ENCODE data around the gene PRKG1.

The PRKG1 gene

GRCh38 chr10:51382181-51382580 lies 307.9 kb downstream of the PRKG1 start:
- Histone ChIP-seq H3K9me3 (replicated peaks in 1 of 2; ENCODE audit: control insufficient read depth in 2 of 2, insufficient read depth in 1 of 2, low read depth in 1 of 2, low read length in 2 of 2) (no peaks in the 10 kb centered on the region), H2AK5ac (ENCODE audit: low read depth, low read length) (no peak overlapping the region), H3K79me1 (ENCODE audit: low read depth, low read length) (no peaks in the 10 kb centered on the region), H3K4ac (ENCODE audit: low read length) (no peak overlapping the region), H3K23ac (ENCODE audit: low read depth, low read length, poor library complexity) (no peak overlapping the region), H2BK120ac (ENCODE audit: low read depth, low read length) (no peak overlapping the region), H3K9ac (ENCODE audit: low read depth, low read length, poor library complexity) (no peak overlapping the region), H3K4me3 (ENCODE audit: low read length in 2 of 2) (no peak overlapping the region), H2AFZ (ENCODE audit: low read length) (no peak overlapping the region), H3K14ac (ENCODE audit: low read length) (no peak overlapping the region), H2BK15ac (ENCODE audit: low read length) (no peak overlapping the region), H3K18ac (ENCODE audit: low read length) (no peak overlapping the region), H4K91ac (ENCODE audit: low read depth, low read length, poor library complexity) (no peak overlapping the region), H4K8ac (ENCODE audit: low read depth, low read length) (no peak overlapping the region), H3K36me3 (replicated peaks in 1 of 2; ENCODE audit: control insufficient read depth in 2 of 2, insufficient read depth in 2 of 2, low read length in 2 of 2) (no peaks in the 10 kb centered on the region), H2BK5ac (ENCODE audit: low read length) (no peak overlapping the region), H3K4me2 (ENCODE audit: insufficient read depth, low read length, poor library complexity, severe bottlenecking) (no peak overlapping the region), H3K27me3 (ENCODE audit: control insufficient read depth in 3 of 3, insufficient read depth in 3 of 3, low read depth in 1 of 3, low read length in 3 of 3) (no peaks in the 10 kb centered on the region), H2BK12ac (ENCODE audit: low read length) (no peak overlapping the region), H3K4me1 (ENCODE audit: control insufficient read depth in 2 of 2, insufficient read depth in 1 of 2, low read depth in 1 of 2, low read length in 2 of 2) (peaks cover 0 to 5% of the 10 kb centered on the region in 2 donors), H3K27ac (replicated peaks; ENCODE audit: low read length) (no peak overlapping the region)
- no CpG with 5 or more reads among the region's 1 CpG for WGBS, 2 donors (ENCODE audit: extremely low coverage in 2 of 2, insufficient read length in 2 of 2, insufficient replicate concordance in 1 of 2)
- no peak for DNase-seq (ENCODE audit: low spot score)

GRCh38 chr10:51384971-51385370 lies 310.7 kb downstream of the PRKG1 start:
- no CpG with 5 or more reads among the region's 3 CpGs for WGBS, 2 donors (ENCODE audit: extremely low coverage in 2 of 2, insufficient read length in 2 of 2, insufficient replicate concordance in 1 of 2)
- Histone ChIP-seq H3K18ac (ENCODE audit: low read length) (no peak overlapping the region), H2BK12ac (ENCODE audit: low read length) (no peak overlapping the region), H2BK120ac (ENCODE audit: low read depth, low read length) (no peak overlapping the region), H3K27me3 (ENCODE audit: control insufficient read depth in 3 of 3, insufficient read depth in 3 of 3, low read depth in 1 of 3, low read length in 3 of 3) (no peaks in the 10 kb centered on the region), H3K23ac (ENCODE audit: low read depth, low read length, poor library complexity) (no peak overlapping the region), H3K79me1 (ENCODE audit: low read depth, low read length) (no peaks in the 10 kb centered on the region), H3K4me2 (ENCODE audit: insufficient read depth, low read length, poor library complexity, severe bottlenecking) (no peak overlapping the region), H3K4me3 (ENCODE audit: low read length in 2 of 2) (no peak overlapping the region), H2AK5ac (ENCODE audit: low read depth, low read length) (no peak overlapping the region), H3K4me1 (ENCODE audit: control insufficient read depth in 2 of 2, insufficient read depth in 1 of 2, low read depth in 1 of 2, low read length in 2 of 2) (no peaks in the 10 kb centered on the region), H3K9ac (ENCODE audit: low read depth, low read length, poor library complexity) (no peak overlapping the region), H3K4ac (ENCODE audit: low read length) (no peak overlapping the region), H3K36me3 (replicated peaks in 1 of 2; ENCODE audit: control insufficient read depth in 2 of 2, insufficient read depth in 2 of 2, low read length in 2 of 2) (no peaks in the 10 kb centered on the region), H2AFZ (ENCODE audit: low read length) (no peak overlapping the region), H4K8ac (ENCODE audit: low read depth, low read length) (no peak overlapping the region), H3K27ac (replicated peaks; ENCODE audit: low read length) (no peak overlapping the region), H3K14ac (ENCODE audit: low read length) (no peak overlapping the region), H4K91ac (ENCODE audit: low read depth, low read length, poor library complexity) (no peak overlapping the region), H2BK15ac (ENCODE audit: low read length) (no peak overlapping the region), H2BK5ac (ENCODE audit: low read length) (no peak overlapping the region), H3K9me3 (replicated peaks in 1 of 2; ENCODE audit: control insufficient read depth in 2 of 2, insufficient read depth in 1 of 2, low read depth in 1 of 2, low read length in 2 of 2) (no peaks in the 10 kb centered on the region)
- no peak for DNase-seq (ENCODE audit: low spot score)

- H2BK12ac ChIP-seq (ENCODE audit: low read length): no peak overlapping the region
- H3K23ac ChIP-seq (ENCODE audit: low read depth, low read length, poor library complexity): no peak overlapping the region
- H3K14ac ChIP-seq (ENCODE audit: low read length): no peak overlapping the region
- no peak for DNase-seq (ENCODE audit: low spot score)
- no peak overlapping the region for H3K27ac ChIP-seq (replicated peaks; ENCODE audit: low read length)
- no peaks in the 10 kb centered on the region for H3K4me1 ChIP-seq (ENCODE audit: control insufficient read depth in 2 of 2, insufficient read depth in 1 of 2, low read depth in 1 of 2, low read length in 2 of 2)
- no CpG with 5 or more reads among the region's 3 CpGs for WGBS, 2 donors (ENCODE audit: extremely low coverage in 2 of 2, insufficient read length in 2 of 2, insufficient replicate concordance in 1 of 2)
- H3K9ac ChIP-seq (ENCODE audit: low read depth, low read length, poor library complexity): no peak overlapping the region
- H3K9me3 ChIP-seq (replicated peaks in 1 of 2; ENCODE audit: control insufficient read depth in 2 of 2, insufficient read depth in 1 of 2, low read depth in 1 of 2, low read length in 2 of 2): no peaks in the 10 kb centered on the region
- H3K4me2 ChIP-seq (ENCODE audit: insufficient read depth, low read length, poor library complexity, severe bottlenecking): no peak overlapping the region
- no peak overlapping the region for H4K91ac ChIP-seq (ENCODE audit: low read depth, low read length, poor library complexity)
- no peak overlapping the region for H3K18ac ChIP-seq (ENCODE audit: low read length)
- H2AK5ac ChIP-seq (ENCODE audit: low read depth, low read length): no peak overlapping the region
- no peak overlapping the region for H3K4me3 ChIP-seq (ENCODE audit: low read length in 2 of 2)
- no peak overlapping the region for H3K4ac ChIP-seq (ENCODE audit: low read length)
- no peak overlapping the region for H2BK15ac ChIP-seq (ENCODE audit: low read length)
- H3K27me3 ChIP-seq (ENCODE audit: control insufficient read depth in 3 of 3, insufficient read depth in 3 of 3, low read depth in 1 of 3, low read length in 3 of 3): no peaks in the 10 kb centered on the region
- no peak overlapping the region for H2BK5ac ChIP-seq (ENCODE audit: low read length)
- no peak overlapping the region for H2BK120ac ChIP-seq (ENCODE audit: low read depth, low read length)
- no peak overlapping the region for H2AFZ ChIP-seq (ENCODE audit: low read length)
- H3K36me3 ChIP-seq (replicated peaks in 1 of 2; ENCODE audit: control insufficient read depth in 2 of 2, insufficient read depth in 2 of 2, low read length in 2 of 2): no peaks in the 10 kb centered on the region
- H4K8ac ChIP-seq (ENCODE audit: low read depth, low read length): no peak overlapping the region
- H3K79me1 ChIP-seq (ENCODE audit: low read depth, low read length): no peaks in the 10 kb centered on the region
These were observed 312.1 kb downstream of the PRKG1 start for GRCh38 chr10:51386248-51386885.

DNA sequence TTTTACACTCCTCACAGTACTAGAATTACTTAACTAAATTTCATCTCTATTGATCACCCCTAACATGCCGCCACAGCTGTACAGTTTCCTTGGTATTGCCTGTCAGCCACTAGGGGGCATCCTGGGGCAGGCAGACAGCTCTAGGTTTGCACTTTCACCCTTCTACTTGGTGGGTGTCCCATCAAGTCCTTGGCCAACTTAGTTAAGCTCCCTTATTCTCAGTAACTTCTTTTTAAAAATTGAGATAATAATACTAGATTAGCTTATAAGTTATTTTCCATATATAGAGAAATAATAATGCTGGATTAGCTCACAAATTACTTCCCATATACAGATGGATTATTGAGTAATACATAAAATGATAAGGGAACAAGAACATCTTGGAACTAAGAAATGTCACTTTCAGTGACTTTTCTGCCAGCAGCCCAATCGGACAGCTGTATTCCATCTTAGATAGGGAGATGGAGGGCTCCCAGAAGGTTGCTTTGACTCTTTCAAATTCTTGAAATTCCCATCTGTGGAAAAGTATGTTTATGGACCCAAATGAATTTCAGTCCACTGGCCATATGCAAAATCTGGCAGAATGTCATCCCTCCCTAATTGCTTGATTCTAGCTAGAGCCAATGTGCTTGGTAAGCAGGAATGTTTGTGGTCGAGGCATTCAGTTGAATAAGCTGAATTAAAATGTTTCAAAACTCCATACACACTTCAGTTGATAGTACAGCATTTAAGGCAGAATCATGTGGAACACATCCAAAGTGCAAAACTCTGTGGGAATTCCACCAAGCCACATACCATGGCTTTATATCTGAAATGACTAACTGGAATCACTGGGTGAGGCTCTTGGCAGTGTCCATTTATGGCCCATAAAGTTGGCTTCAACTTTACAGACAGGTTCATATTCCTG lies 315.4 kb downstream of the PRKG1 start:
- H2AK5ac ChIP-seq (ENCODE audit: low read depth, low read length): no peak overlapping the region
- H3K9ac ChIP-seq (ENCODE audit: low read depth, low read length, poor library complexity): no peak overlapping the region
- no peak overlapping the region for H3K27ac ChIP-seq (replicated peaks; ENCODE audit: low read length)
- WGBS, 2 donors (ENCODE audit: extremely low coverage in 2 of 2, insufficient read length in 2 of 2, insufficient replicate concordance in 1 of 2): no CpG with 5 or more reads among the region's 3 CpGs
- H3K27me3 ChIP-seq (ENCODE audit: control insufficient read depth in 3 of 3, insufficient read depth in 3 of 3, low read depth in 1 of 3, low read length in 3 of 3): no peaks in the 10 kb centered on the region
- no peaks in the 10 kb centered on the region for H3K9me3 ChIP-seq (replicated peaks in 1 of 2; ENCODE audit: control insufficient read depth in 2 of 2, insufficient read depth in 1 of 2, low read depth in 1 of 2, low read length in 2 of 2)
- no peak overlapping the region for H3K18ac ChIP-seq (ENCODE audit: low read length)
- no peak overlapping the region for H2BK15ac ChIP-seq (ENCODE audit: low read length)
- no peak overlapping the region for H3K14ac ChIP-seq (ENCODE audit: low read length)
- no peak overlapping the region for H2BK120ac ChIP-seq (ENCODE audit: low read depth, low read length)
- H3K4me2 ChIP-seq (ENCODE audit: insufficient read depth, low read length, poor library complexity, severe bottlenecking): no peak overlapping the region
- no peak overlapping the region for H3K4ac ChIP-seq (ENCODE audit: low read length)
- H3K36me3 ChIP-seq (replicated peaks in 1 of 2; ENCODE audit: control insufficient read depth in 2 of 2, insufficient read depth in 2 of 2, low read length in 2 of 2): no peaks in the 10 kb centered on the region
- no peak overlapping the region for H4K8ac ChIP-seq (ENCODE audit: low read depth, low read length)
- H3K4me3 ChIP-seq (ENCODE audit: low read length in 2 of 2): no peak overlapping the region
- no peak overlapping the region for H2AFZ ChIP-seq (ENCODE audit: low read length)
- no peak overlapping the region for H2BK12ac ChIP-seq (ENCODE audit: low read length)
- H3K79me1 ChIP-seq (ENCODE audit: low read depth, low read length): no peaks in the 10 kb centered on the region
- no peak overlapping the region for H3K23ac ChIP-seq (ENCODE audit: low read depth, low read length, poor library complexity)
- peak; percentile 44 for DNase-seq (ENCODE audit: low spot score)
- H2BK5ac ChIP-seq (ENCODE audit: low read length): no peak overlapping the region
- H4K91ac ChIP-seq (ENCODE audit: low read depth, low read length, poor library complexity): no peak overlapping the region
- no peaks in the 10 kb centered on the region for H3K4me1 ChIP-seq (ENCODE audit: control insufficient read depth in 2 of 2, insufficient read depth in 1 of 2, low read depth in 1 of 2, low read length in 2 of 2)
